BE2C (cell line): Measurements from ENCODE around the gene NPVF.

ENCODE experiments used
- DNase-seq: peaks from one replicate; pipeline ENCODE4 v3.0.0-alpha.2; 2020
- H3K27me3 ChIP-seq: fragments of 250-450 bp; sonication (Bioruptor Pico); 2 replicates; pipeline ENCODE4 v1.5.1; 2020; ENCODE audit warnings: mild to moderate bottlenecking
- H3K36me3 ChIP-seq: fragments of 250-450 bp; sonication (Bioruptor Pico); 2 replicates; pipeline ENCODE4 v1.5.1; 2020; ENCODE audit warnings: mild to moderate bottlenecking
- H3K4me1 ChIP-seq: fragments of 250-450 bp; sonication (Bioruptor Pico); 2 replicates; pipeline ENCODE4 v1.5.1; 2020
- H3K4me3 ChIP-seq: 2 replicates; pipeline ENCODE4 v1.5.1; 2011; ENCODE audit warnings: low read depth, low read length
- H3K9me3 ChIP-seq: fragments of 250-450 bp; sonication (Bioruptor Pico); 2 replicates; pipeline ENCODE4 v1.5.1; 2020
- TF ChIP-seq, protein P1 (sequence below): IDR thresholded peaks from 2 replicates; pipeline ENCODE4 v1.5.1; 2012; ENCODE audit warnings: mild to moderate bottlenecking, low read depth, low read length

NPVF gene

GRCh38 chr7:25240896-25241295 lies 12.6 kb upstream of the NPVF start:
- TF ChIP-seq, protein P1, sequence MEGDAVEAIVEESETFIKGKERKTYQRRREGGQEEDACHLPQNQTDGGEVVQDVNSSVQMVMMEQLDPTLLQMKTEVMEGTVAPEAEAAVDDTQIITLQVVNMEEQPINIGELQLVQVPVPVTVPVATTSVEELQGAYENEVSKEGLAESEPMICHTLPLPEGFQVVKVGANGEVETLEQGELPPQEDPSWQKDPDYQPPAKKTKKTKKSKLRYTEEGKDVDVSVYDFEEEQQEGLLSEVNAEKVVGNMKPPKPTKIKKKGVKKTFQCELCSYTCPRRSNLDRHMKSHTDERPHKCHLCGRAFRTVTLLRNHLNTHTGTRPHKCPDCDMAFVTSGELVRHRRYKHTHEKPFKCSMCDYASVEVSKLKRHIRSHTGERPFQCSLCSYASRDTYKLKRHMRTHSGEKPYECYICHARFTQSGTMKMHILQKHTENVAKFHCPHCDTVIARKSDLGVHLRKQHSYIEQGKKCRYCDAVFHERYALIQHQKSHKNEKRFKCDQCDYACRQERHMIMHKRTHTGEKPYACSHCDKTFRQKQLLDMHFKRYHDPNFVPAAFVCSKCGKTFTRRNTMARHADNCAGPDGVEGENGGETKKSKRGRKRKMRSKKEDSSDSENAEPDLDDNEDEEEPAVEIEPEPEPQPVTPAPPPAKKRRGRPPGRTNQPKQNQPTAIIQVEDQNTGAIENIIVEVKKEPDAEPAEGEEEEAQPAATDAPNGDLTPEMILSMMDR: no peak
- Histone ChIP-seq H3K36me3 (no peaks in the 10 kb centered on the region), H3K27me3 (peaks cover 22% of the 10 kb centered on the region), H3K4me1 (no peaks in the 10 kb centered on the region), H3K9me3 (no peaks in the 10 kb centered on the region), H3K4me3 (no peak overlapping the region)
- DNase-seq: no peak

- H3K27me3 ChIP-seq: peaks cover 25% of the 10 kb centered on the region
- DNase-seq: no peak
- TF ChIP-seq, protein P1: no peak
- H3K36me3 ChIP-seq: no peaks in the 10 kb centered on the region
- no peak overlapping the region for H3K4me3 ChIP-seq
- no peaks in the 10 kb centered on the region for H3K9me3 ChIP-seq
- H3K4me1 ChIP-seq: no peaks in the 10 kb centered on the region
Observed at GRCh38 chr7:25240340-25240739, 12.1 kb upstream of the NPVF start.

DNA sequence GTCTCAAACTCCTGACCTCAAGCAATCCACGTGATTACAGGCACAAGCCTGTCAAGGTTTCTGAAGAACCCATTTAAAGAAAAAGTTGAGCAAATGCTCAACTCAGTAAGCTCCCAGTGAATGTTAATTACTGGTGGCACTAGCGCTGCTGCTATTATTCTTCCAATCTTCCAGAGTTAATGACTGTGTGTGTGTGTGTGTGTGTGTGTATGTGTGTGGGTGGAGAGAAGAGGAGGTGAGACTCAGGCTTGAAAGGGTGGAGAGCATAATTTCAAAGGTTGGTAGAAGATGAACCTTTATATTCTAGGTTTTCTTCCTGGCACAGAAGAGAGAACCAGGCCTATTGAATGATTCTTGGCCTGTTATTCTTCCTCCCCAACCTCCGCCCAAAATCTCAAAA lies 11.6 kb upstream of the NPVF start:
- Histone ChIP-seq H3K4me1 (no peaks in the 10 kb centered on the region), H3K4me3 (no peak overlapping the region), H3K9me3 (no peaks in the 10 kb centered on the region), H3K27me3 (peaks cover 29% of the 10 kb centered on the region), H3K36me3 (no peaks in the 10 kb centered on the region)
- DNase-seq: no peak
- TF ChIP-seq, protein P1: no peak

- no peaks in the 10 kb centered on the region for H3K9me3 ChIP-seq
- H3K36me3 ChIP-seq: no peaks in the 10 kb centered on the region
- no peak for DNase-seq
- peaks cover 31% of the 10 kb centered on the region for H3K27me3 ChIP-seq
- H3K4me1 ChIP-seq: no peaks in the 10 kb centered on the region
- TF ChIP-seq, protein P1: no peak
- no peak overlapping the region for H3K4me3 ChIP-seq
Observed at GRCh38 chr7:25238066-25238725, 9.9 kb upstream of the NPVF start.

GRCh38 chr7:25235471-25235870 lies 7.2 kb upstream of the NPVF start:
- Histone ChIP-seq H3K36me3 (no peaks in the 10 kb centered on the region), H3K4me3 (no peak overlapping the region), H3K9me3 (no peaks in the 10 kb centered on the region), H3K4me1 (no peaks in the 10 kb centered on the region), H3K27me3 (peaks cover 34% of the 10 kb centered on the region)
- TF ChIP-seq, protein P1: no peak
- DNase-seq: no peak

DNA sequence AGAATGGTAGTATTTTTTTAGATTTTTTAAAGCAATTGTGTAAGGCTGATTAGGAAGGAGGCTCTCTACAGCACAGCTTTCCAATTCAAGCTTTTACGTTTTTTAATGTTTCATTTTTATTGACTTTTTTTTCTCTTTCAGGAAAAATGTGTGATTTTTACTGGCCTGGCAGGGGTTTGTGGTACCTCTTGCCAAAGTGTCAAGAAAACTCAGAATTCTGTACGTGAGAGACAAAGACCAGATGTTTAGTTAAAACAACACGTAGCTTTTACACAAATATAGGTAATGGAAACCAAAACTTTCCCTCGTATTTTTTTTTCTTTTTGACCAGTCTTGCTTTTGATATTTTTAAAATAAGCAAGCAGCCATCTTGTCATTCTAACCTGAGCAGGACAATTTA lies 6.0 kb upstream of the NPVF start:
- DNase-seq: no peak
- Histone ChIP-seq H3K27me3 (peaks cover 33% of the 10 kb centered on the region), H3K4me3 (no peak overlapping the region), H3K4me1 (no peaks in the 10 kb centered on the region), H3K36me3 (no peaks in the 10 kb centered on the region), H3K9me3 (no peaks in the 10 kb centered on the region)
- TF ChIP-seq, protein P1: no peak
